Chondrocyte (in vitro differentiated cells): ENCODE measurements around the gene IL4I1. TPM values are rescaled to one million over a fixed set of nuclear protein-coding genes. Genes with fewer than 3 reads are reported as not detected.

Experiments used
- DNase-seq: peaks from one replicate; pipeline ENCODE4 v3.0.0; 2021; ENCODE audit warnings: mixed read lengths, low spot score
- H3K27ac Mint-ChIP-seq: one replicate; pipeline ENCODE4 v1.8.0; 2021; ENCODE audit warnings: mild to moderate bottlenecking, moderate library complexity, mixed read lengths; ENCODE audit not compliant: unreplicated experiment
- H3K27me3 Mint-ChIP-seq: 2 replicates; pipeline ENCODE4 v1.8.0; 2021; ENCODE audit warnings: low read depth, mixed read lengths
- H3K36me3 Mint-ChIP-seq: 2 replicates; pipeline ENCODE4 v1.8.0; 2021; ENCODE audit warnings: low read depth, mixed read lengths
- H3K4me1 Mint-ChIP-seq: 2 replicates; pipeline ENCODE4 v1.8.0; 2021; ENCODE audit warnings: low read depth, mild to moderate bottlenecking, mixed read lengths
- H3K4me3 Mint-ChIP-seq: one replicate; pipeline ENCODE4 v1.8.0; 2021; ENCODE audit warnings: mild to moderate bottlenecking, moderate library complexity, mixed read lengths; ENCODE audit not compliant: unreplicated experiment
- H3K9me3 Mint-ChIP-seq: 2 replicates; pipeline ENCODE4 v1.8.0; 2021; ENCODE audit warnings: low read depth, mixed read lengths
- total RNA-seq: library from RNA; stranded (reverse); gene quantifications from 3 replicates; pipeline ENCODE4 v1.2.1, GENCODE V29; 2021
- TF ChIP-seq, protein P1 (sequence below): fragments of 200-600 bp; sonication (generic); IDR thresholded peaks from 2 replicates; pipeline ENCODE4 v1.5.0; 2021; ENCODE audit warnings: antibody characterized with exemption, mild to moderate bottlenecking, moderate library complexity

The IL4I1 gene
- total RNA-seq, 1 donor from 2014 or later: 0.17 TPM

DNA sequence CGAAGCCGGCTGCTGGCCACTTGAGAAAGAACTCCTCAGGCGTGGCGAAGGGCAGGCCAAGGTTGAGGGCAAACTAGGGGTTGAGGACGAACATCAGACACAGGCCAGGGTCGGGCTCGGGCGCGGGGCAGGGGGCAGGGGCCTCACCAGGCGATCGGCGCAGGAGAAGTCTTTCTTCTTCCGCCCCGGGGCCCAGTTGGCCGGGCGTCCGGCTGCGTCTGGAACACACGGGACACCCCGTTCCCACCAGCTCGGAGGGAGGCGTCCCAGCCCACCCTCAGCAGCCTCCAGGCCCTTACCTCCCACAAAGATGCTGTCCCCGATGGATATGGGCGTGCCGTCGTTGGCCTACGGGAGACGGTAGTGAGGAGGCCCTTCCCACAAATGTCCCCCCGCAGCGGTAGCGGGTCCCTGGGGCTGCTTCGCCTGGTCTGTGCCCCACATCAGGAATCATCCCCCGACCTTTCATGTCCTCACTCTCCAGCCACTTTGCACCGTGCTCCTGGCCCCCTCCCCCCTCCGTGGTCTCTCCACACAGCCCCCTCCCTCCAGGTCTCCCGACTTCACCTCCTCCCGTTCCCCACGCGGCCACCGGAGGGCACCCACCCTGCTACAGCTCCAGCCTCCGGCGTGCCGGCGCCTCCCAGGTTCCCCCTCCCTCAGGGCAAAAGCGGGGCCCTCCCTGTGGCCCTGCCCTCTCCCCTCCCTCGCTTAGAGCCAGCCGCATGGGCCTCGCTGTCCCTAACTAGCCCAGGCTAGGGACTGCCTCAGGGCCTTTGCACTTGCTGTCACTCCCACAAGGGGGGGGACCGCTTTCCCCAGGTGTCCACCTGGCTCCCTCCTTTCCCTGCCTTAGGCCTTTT is 34.1 kb downstream of the IL4I1 start:
- peaks cover 31% of the 10 kb centered on the region for H3K4me1 Mint-ChIP-seq
- TF ChIP-seq, protein P1, sequence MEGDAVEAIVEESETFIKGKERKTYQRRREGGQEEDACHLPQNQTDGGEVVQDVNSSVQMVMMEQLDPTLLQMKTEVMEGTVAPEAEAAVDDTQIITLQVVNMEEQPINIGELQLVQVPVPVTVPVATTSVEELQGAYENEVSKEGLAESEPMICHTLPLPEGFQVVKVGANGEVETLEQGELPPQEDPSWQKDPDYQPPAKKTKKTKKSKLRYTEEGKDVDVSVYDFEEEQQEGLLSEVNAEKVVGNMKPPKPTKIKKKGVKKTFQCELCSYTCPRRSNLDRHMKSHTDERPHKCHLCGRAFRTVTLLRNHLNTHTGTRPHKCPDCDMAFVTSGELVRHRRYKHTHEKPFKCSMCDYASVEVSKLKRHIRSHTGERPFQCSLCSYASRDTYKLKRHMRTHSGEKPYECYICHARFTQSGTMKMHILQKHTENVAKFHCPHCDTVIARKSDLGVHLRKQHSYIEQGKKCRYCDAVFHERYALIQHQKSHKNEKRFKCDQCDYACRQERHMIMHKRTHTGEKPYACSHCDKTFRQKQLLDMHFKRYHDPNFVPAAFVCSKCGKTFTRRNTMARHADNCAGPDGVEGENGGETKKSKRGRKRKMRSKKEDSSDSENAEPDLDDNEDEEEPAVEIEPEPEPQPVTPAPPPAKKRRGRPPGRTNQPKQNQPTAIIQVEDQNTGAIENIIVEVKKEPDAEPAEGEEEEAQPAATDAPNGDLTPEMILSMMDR: peak; percentile 60
- H3K27ac Mint-ChIP-seq: no peak overlapping the region
- DNase-seq: no peak
- H3K4me3 Mint-ChIP-seq: no peak overlapping the region
- H3K36me3 Mint-ChIP-seq: peaks cover 15% of the 10 kb centered on the region
- no peaks in the 10 kb centered on the region for H3K9me3 Mint-ChIP-seq
- H3K27me3 Mint-ChIP-seq: no peaks in the 10 kb centered on the region

DNA sequence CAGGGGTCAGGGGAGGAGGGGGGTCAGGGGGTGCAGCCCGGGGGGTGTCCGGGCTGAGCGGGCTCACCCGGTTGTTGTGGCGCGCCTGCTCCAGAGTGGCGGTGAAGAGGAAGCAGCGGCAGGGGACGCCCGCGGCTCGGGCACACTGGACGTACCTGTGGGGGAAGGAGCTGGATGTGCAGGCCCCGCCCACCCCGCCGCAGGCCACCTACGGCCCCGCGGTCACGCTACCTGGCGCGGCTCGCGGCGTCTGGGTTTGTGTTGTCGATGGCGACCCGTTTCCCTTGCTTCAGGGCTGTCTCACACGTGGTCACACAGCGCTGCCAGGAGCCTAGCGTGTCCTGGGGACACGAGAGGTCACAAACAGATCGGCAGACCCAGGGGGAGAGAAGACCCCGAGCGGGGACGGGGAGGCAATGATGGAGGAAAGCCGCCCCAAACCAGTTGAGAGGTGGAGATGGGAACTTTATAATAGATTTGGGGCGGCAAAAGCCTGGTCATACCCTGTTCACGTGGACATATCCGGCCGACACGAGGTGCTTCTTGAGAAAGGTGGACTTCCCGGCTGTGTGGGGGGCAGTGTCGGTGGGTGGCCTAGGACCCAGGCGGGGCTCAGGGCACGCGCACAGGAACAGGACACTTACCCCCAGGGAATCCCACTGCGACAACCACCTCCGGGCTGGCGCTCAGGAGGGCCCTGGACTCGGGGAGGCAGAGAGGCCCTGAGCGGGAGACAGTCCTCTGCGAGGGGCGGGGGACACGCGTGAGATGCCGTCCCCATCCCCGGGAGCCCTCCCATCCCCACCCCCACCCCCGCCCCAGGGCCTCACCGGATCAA is 34.9 kb downstream of the IL4I1 start:
- DNase-seq: no peak
- Mint-ChIP-seq H3K27ac (no peak overlapping the region), H3K4me1 (peaks cover 28% of the 10 kb centered on the region), H3K36me3 (peaks cover 15% of the 10 kb centered on the region), H3K9me3 (no peaks in the 10 kb centered on the region), H3K4me3 (no peak overlapping the region), H3K27me3 (no peaks in the 10 kb centered on the region)
- TF ChIP-seq, protein P1: no peak

DNA sequence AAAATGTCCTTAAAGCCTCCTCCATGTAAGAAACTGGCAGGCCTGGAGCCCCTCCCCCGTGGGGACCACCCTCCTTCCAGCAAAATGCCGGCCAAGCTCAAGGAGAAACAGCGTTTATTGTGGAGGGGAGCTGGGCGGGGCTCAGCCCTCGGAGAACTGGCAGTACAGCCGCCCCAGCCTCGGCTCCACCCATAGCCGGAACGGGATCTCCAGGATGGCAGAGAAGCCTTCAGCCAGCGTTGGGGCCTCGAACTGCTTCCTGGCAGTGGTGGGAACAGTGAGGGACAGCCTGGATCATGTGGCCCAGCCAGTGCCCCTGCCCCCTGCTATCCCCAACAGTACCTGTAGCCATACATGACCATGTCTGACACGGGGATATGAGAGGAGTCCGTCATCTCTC is 35.6 kb downstream of the IL4I1 start:
- Mint-ChIP-seq H3K4me1 (peaks cover 21% of the 10 kb centered on the region), H3K27me3 (no peaks in the 10 kb centered on the region), H3K36me3 (peaks cover 16% of the 10 kb centered on the region), H3K9me3 (no peaks in the 10 kb centered on the region), H3K4me3 (no peak overlapping the region), H3K27ac (peak overlapping the region; percentile 51)
- DNase-seq: no peak
- TF ChIP-seq, protein P1: no peak

- H3K4me3 Mint-ChIP-seq: no peak overlapping the region
- TF ChIP-seq, protein P1: no peak
- peaks cover 15% of the 10 kb centered on the region for H3K4me1 Mint-ChIP-seq
- H3K27ac Mint-ChIP-seq: peak overlapping the region; percentile 8
- no peaks in the 10 kb centered on the region for H3K27me3 Mint-ChIP-seq
- H3K36me3 Mint-ChIP-seq: peaks cover 18% of the 10 kb centered on the region
- DNase-seq: no peak
- no peaks in the 10 kb centered on the region for H3K9me3 Mint-ChIP-seq
Observed at GRCh38 chr19:49860336-49861102, 36.2 kb downstream of the IL4I1 start.
